IPS-18a (cell line): ENCODE results near the gene OVOL1.

Experiments used
- H3K27ac ChIP-seq: one replicate; pipeline ENCODE4 v1.5.1; 2013; ENCODE audit warnings: low read length
- H3K27me3 ChIP-seq: one replicate; pipeline ENCODE4 v1.6.1; 2013; ENCODE audit warnings: mild to moderate bottlenecking, low read length; ENCODE audit not compliant: control insufficient read depth, insufficient read depth
- H3K36me3 ChIP-seq: one replicate; pipeline ENCODE4 v1.6.1; 2013; ENCODE audit warnings: low read depth, low read length; ENCODE audit not compliant: control insufficient read depth
- H3K4me1 ChIP-seq: one replicate; pipeline ENCODE4 v1.6.1; 2013; ENCODE audit warnings: low read depth, low read length; ENCODE audit not compliant: control insufficient read depth
- H3K4me3 ChIP-seq: one replicate; pipeline ENCODE4 v1.5.1; 2013; ENCODE audit warnings: low read length
- H3K9ac ChIP-seq: one replicate; pipeline ENCODE4 v1.6.1; 2013; ENCODE audit warnings: mild to moderate bottlenecking, low read length, moderate library complexity
- H3K9me3 ChIP-seq: one replicate; pipeline ENCODE4 v1.6.1; 2013; ENCODE audit warnings: low read depth, low read length; ENCODE audit not compliant: control insufficient read depth

Gene OVOL1

DNA sequence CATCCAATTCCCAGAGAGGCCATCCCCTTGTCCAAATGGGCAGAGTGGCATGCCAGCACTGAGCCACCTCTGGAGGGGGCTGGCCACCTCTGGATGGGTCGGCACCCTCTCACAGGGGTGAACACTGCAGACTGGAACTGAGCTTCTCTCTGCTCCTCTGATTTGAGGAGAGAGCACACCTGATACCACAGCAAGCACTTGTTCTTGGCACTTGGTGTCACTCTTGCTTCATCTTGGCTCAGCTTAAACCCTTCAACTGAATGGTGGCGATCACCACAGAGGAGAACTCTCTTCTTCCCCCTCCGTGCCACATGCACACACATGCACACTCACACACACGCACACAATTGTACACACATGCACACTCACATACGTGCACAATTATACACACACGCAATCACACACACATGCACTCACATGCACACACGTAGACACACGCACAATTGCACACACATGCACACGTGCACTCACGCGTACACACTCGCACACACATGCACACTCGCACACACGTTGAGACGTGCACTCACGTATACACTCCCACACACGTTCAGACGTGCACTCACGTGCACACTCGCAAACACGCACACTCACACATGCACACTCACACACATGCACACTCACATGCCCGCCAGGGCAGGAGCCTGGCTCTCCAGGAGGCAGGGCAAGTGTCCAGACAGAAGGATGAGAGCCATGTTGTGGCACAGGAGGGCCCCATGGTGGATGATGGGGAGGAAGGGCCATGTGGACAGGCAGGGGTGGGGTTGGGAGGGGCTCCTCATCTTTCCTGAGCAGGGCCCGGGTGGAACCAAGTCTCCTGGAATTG lies 23.4 kb downstream of the OVOL1 start:
- H3K36me3 ChIP-seq, result no peaks in the 10 kb centered on the region
- H3K27me3 ChIP-seq, result no peaks in the 10 kb centered on the region
- no peaks in the 10 kb centered on the region for H3K9me3 ChIP-seq
- no peak overlapping the region for H3K27ac ChIP-seq
- H3K4me3 ChIP-seq, result no peak overlapping the region
- no peaks in the 10 kb centered on the region for H3K4me1 ChIP-seq
- H3K9ac ChIP-seq, result no peak overlapping the region

DNA sequence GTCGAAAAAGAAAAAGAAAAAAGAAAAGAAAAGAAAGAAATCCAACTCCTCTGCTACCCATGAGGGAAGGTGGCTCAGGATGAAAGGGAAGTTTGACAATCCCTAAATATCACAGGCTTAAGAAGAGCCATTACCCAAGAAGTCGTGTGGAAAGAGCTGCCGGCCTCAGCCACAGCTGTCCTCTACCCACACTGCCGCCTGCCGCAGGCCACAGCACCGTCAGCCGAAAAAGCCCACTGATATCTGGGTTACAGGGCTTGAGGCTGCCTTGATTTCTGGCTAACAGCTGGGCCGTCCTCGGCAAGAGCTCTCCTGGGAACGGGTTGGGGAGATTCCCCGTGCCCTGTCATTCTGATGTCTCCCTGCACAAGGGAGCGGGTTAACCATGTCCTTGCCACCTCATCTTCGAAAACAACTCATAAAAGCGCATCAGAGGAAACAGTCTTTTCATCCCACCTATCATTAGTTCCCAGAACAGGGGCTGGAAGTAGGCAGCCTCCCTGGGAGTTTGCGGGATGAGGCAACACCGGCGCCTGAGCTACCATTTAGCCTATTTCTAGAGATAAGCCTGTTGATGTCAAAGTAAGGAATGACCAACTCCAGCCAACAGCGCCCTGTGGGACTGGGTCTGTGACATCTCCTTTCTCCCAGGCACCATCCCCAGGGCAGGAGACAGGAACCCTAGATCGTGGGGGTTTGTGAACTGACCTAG lies 25.1 kb downstream of the OVOL1 start:
- Histone ChIP-seq H3K36me3 (no peaks in the 10 kb centered on the region), H3K9me3 (no peaks in the 10 kb centered on the region), H3K27ac (no peak overlapping the region), H3K9ac (no peak overlapping the region), H3K4me1 (no peaks in the 10 kb centered on the region), H3K4me3 (no peak overlapping the region), H3K27me3 (peaks cover 6% of the 10 kb centered on the region)

DNA sequence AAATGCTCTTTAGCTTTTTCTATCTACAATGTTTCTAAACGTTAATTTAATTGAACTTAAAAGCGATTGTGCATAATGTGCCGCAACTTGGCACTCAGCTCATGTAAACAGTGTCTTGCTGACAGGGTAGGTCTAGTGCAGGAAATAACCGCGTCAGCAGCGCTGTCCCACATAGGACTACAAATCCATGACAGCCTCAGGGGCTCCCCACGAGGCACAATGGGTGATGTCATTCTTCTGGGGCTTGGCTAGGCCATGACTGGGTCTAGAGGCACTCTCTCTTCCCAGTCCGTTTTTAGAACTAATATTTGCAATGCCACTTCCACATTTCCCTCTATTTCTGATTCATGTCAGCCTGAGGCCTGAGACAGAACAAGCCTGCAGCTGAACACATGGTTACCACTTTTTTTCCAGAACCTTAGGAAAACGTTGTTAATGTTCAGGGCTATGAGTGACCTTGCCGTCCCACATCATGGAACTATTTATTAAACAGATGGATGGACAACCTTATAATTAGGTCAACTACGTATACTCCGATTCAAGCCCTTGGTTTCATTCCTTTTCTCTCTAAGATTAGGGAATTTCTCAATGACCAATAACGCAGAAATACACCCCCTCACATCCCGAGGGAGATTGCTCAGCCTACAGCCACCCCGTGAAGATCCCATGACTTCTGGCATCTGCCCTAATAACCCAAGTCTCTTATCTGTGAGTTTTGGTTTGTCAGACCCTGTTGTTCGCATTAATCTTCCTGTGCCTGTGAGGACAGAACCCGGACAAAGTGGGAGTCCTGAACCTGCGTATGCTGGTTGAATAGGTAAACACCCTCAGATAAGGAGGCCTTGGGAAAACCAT lies 27.5 kb downstream of the OVOL1 start:
- Histone ChIP-seq H3K9me3 (no peaks in the 10 kb centered on the region), H3K36me3 (no peaks in the 10 kb centered on the region), H3K4me3 (no peak overlapping the region), H3K27me3 (peaks cover 16% of the 10 kb centered on the region), H3K27ac (no peak overlapping the region), H3K4me1 (no peaks in the 10 kb centered on the region), H3K9ac (no peak overlapping the region)

DNA sequence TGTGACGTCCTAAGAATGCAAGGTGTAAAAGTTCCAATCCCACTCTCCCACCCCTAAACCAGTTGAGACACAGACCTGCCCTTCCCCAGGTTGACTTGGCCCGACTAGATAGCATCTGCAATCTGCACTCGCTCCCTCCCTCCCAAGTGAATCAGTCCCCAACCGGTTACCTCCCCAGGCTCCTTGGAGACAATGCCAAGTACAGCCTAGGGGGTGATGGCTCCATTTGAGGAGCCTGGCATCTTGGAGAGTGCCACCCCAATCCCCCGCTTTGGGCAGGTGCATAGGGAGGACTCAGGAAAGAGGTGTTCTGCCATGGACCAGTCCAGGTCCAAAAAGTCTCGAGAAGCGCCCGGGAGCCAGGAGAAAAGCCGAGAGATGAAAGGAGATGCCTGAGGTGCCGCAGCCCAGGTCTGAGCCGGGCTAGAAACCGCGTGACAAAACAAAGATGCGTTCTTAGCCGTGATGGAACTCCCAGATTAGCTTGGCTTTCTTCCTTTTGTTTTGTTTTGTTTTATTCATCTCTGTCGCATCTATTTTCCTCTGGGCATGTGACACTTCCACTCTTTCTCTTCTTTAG lies 28.2 kb downstream of the OVOL1 start:
- H3K27ac ChIP-seq, result no peak overlapping the region
- H3K4me1 ChIP-seq, result no peaks in the 10 kb centered on the region
- no peaks in the 10 kb centered on the region for H3K36me3 ChIP-seq
- no peaks in the 10 kb centered on the region for H3K9me3 ChIP-seq
- peaks cover 16% of the 10 kb centered on the region for H3K27me3 ChIP-seq
- H3K9ac ChIP-seq, result no peak overlapping the region
- no peak overlapping the region for H3K4me3 ChIP-seq

DNA sequence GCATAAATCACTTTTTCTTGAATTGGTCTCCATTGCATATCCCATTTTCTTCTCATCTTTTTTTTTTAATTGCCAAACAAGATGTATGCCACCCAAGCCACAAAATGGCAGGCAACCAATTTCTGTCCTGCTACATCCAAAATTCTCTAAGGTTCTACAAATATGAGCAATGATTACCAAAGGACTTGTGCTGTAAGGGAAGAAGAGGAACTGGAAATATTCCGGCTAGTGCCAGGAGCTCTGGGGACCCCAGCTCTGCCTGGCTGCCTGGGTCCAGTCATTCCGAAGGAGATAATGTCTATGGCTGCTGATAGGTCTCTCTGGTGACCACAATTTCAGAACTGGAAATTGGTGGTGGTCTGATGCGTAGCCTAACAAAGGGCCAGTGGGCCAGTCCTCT lies 29.8 kb downstream of the OVOL1 start:
- Histone ChIP-seq H3K9ac (no peak overlapping the region), H3K27ac (no peak overlapping the region), H3K9me3 (no peaks in the 10 kb centered on the region), H3K4me1 (no peaks in the 10 kb centered on the region), H3K36me3 (no peaks in the 10 kb centered on the region), H3K4me3 (no peak overlapping the region), H3K27me3 (peaks cover 16% of the 10 kb centered on the region)

DNA sequence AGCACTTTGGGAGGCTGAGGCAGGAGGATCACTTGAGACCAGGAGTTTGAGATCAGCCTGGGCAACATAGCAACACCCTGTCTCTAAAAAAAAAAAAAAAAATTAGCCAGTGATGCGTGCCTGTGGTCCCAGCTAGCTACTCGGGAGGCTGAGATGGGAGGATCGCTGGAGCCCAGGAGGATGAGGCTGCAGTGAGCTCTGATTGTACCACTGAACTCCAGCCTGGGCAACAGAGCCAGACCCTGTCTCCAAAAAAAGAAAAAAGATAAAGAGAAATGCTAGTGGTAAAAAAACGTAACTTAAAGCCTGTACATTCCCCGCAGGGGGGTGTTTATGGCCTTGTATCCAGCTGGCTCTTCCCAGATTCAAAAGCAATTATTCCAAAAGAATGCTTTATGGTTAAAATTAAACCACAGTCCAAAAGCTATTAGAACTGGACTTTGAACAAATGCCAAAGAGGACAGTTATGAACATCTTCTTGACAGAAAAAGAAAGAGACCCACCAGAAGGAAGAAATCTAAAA lies 30.5 kb downstream of the OVOL1 start:
- H3K4me3 ChIP-seq, result peak overlapping the region; percentile 63
- no peaks in the 10 kb centered on the region for H3K4me1 ChIP-seq
- no peak overlapping the region for H3K9ac ChIP-seq
- no peaks in the 10 kb centered on the region for H3K36me3 ChIP-seq
- no peak overlapping the region for H3K27ac ChIP-seq
- no peaks in the 10 kb centered on the region for H3K9me3 ChIP-seq
- H3K27me3 ChIP-seq, result peaks cover 16% of the 10 kb centered on the region

DNA sequence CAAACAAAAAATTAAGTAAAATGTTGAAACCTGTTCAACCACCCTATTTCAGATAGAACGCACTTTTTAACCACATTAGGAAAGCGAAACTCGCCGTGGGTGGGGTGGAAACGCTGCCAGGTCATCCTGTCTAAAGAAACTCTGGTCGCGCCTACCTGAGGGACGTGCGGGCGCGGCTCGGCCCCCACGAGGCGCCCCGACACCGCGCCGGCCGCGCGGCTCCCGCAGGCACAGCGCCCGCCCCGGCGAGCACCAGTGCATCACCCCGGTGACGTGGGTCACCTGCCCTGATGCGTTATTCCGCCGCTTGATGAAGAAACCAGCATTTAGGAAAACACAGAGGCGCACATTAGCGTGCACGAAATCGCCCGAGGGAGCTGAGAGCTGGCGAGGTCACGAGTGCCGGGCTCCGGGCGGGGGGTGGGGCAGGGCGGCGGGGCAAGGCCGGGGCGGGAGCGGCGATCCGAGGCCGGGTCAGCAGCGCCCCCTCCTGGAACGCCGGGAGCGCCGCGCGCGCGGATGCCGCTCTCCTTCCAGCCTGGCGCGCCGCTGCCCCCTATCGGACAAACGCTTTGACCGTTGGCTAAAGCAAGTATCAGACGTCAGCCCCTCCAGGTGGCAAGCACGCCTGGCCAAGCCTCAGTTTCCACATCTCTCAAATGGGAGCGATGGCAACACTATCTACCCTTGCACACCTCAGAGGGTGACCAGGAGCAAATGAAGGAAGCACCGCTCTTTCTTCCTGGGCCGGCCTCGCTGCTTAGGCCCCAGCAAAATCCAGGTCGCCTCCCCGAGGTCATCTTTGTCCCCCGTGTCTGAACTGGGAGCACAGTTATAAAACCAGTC lies 31.2 kb downstream of the OVOL1 start:
- Histone ChIP-seq H3K27ac (no peak overlapping the region), H3K9ac (no peak overlapping the region), H3K36me3 (no peaks in the 10 kb centered on the region)

DNA sequence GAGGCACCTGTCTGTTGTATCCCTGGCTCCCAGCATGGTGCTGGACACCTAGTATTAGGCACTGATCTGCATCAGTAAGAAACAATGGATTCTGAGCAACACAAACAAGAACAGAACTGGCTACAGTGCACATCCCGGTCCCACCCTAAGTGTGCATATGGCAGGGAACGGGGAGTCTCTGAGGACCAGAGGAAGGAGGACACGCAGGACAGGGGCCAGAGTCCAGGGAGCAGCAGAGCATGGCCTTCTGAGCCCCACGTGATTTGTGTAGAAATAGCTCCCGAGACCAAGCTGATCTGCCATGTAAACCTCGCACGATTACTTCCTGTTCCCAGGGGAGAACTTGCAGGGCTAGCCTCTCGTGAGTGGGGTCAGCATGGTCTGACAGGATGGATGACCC lies 34.2 kb downstream of the OVOL1 start:
- Histone ChIP-seq H3K27me3 (peaks cover 16% of the 10 kb centered on the region), H3K27ac (no peak overlapping the region), H3K9ac (no peak overlapping the region), H3K36me3 (no peaks in the 10 kb centered on the region), H3K4me1 (no peaks in the 10 kb centered on the region), H3K4me3 (no peak overlapping the region), H3K9me3 (no peaks in the 10 kb centered on the region)

More for the DNA sequence above, 31.2 kb downstream of the OVOL1 start:
- Histone ChIP-seq H3K4me3 (peak overlapping the region; percentile 63), H3K9me3 (no peaks in the 10 kb centered on the region), H3K4me1 (no peaks in the 10 kb centered on the region), H3K27me3 (peaks cover 16% of the 10 kb centered on the region)

DNA sequence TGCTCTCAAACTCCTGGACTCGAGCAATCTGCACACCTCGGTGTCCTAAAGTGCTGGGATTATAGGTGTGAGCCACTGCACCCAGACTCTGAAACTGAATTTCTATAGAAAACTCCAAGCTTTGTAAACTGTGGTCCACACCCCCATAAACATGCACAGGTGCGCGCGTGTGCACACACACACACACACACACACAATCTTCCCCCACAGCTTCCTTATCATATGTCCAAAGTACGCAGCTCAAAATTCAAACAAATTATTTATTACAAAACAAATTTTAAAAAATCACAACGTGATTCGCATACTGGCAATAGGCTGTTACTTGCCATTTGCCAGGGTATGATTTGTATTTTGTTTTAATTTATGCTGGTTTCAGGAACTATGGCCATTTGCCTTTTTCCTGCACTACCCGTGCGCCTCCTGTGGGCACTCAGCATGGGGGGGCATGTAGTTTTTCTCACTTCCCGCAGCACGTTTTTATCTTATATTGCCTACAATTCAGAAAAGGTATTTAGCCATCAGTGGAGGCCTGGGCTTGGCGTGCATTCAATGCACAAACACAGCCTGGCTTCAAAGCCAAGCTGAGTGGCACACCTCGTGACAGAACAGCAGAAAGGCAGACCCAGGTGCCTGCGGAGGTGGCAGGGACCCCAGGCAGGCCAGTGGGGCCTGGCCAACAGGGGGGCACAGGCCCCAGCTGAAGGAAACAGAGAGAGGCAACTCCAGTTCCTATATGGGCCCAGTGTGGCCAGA lies 36.1 kb downstream of the OVOL1 start:
- no peaks in the 10 kb centered on the region for H3K27me3 ChIP-seq
- no peaks in the 10 kb centered on the region for H3K9me3 ChIP-seq
- H3K4me3 ChIP-seq, result no peak overlapping the region
- no peaks in the 10 kb centered on the region for H3K36me3 ChIP-seq
- H3K4me1 ChIP-seq, result no peaks in the 10 kb centered on the region
- no peak overlapping the region for H3K27ac ChIP-seq
- no peak overlapping the region for H3K9ac ChIP-seq
